KMS-11 (cell line): Measurements from ENCODE around the gene MAP3K10.

Experiments used
- H2AFZ ChIP-seq: fragments of 200-600 bp; sonication (generic); 2 replicates; pipeline ENCODE4 v1.6.1; 2016; ENCODE audit warnings: antibody characterized with exemption, mixed run types, low read depth
- H3K27ac ChIP-seq: fragments of 200-600 bp; sonication (generic); 2 replicates; pipeline ENCODE4 v1.6.1; 2016; ENCODE audit warnings: mild to moderate bottlenecking, mixed run types
- H3K27me3 ChIP-seq: fragments of 200-600 bp; sonication (generic); 2 replicates; pipeline ENCODE4 v1.6.1; 2017; ENCODE audit warnings: mild to moderate bottlenecking, low read depth, mixed run types, moderate library complexity; ENCODE audit not compliant: insufficient read depth
- H3K36me3 ChIP-seq: fragments of 200-600 bp; sonication (generic); 2 replicates; pipeline ENCODE4 v1.6.1; 2017; ENCODE audit warnings: mild to moderate bottlenecking, mixed run types; ENCODE audit not compliant: insufficient read depth
- H3K4me1 ChIP-seq: fragments of 200-600 bp; sonication (generic); 2 replicates; pipeline ENCODE4 v1.6.1; 2016; ENCODE audit warnings: mild to moderate bottlenecking, low read depth, mixed run types; ENCODE audit not compliant: poor library complexity, severe bottlenecking
- H3K4me2 ChIP-seq: fragments of 200-600 bp; sonication (generic); 2 replicates; pipeline ENCODE4 v1.7.0; 2016; ENCODE audit warnings: mild to moderate bottlenecking, mixed run types
- H3K4me3 ChIP-seq: fragments of 200-600 bp; sonication (generic); IDR thresholded peaks from 2 replicates; pipeline ENCODE4 v1.6.1; 2017; ENCODE audit warnings: low read depth, low read length, mixed read lengths; ENCODE audit not compliant: insufficient read depth
- H3K79me2 ChIP-seq: fragments of 200-600 bp; sonication (generic); 2 replicates; pipeline ENCODE4 v1.6.1; 2016; ENCODE audit warnings: low read depth, mixed run types; ENCODE audit not compliant: insufficient read depth
- H3K9ac ChIP-seq: fragments of 200-600 bp; sonication (generic); 2 replicates; pipeline ENCODE4 v1.6.1; 2016; ENCODE audit warnings: mild to moderate bottlenecking, mixed run types
- H4K20me1 ChIP-seq: fragments of 200-600 bp; sonication (generic); 2 replicates; pipeline ENCODE4 v1.6.1; 2016; ENCODE audit warnings: mild to moderate bottlenecking, mixed run types; ENCODE audit not compliant: insufficient read depth
- TF ChIP-seq, protein P1 (sequence below): fragments of 200-600 bp; sonication (generic); conservative IDR thresholded peaks from 2 replicates; pipeline ENCODE4 v1.6.1; 2017; ENCODE audit warnings: low read depth, mild to moderate bottlenecking, antibody characterized with exemption, low read length, moderate library complexity, mixed read lengths

The MAP3K10 gene

DNA sequence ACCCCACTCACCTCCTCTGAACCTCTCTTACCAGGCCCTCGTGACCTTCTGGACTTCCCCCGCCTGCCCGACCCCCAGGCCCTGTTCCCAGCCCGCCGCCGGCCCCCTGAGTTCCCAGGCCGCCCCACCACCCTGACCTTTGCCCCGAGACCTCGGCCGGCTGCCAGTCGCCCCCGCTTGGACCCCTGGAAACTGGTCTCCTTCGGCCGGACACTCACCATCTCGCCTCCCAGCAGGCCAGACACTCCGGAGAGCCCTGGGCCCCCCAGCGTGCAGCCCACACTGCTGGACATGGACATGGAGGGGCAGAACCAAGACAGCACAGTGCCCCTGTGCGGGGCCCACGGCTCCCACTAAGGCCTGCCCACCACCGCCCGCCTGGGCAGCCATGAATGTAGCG lies 23.7 kb downstream of the MAP3K10 start:
- H3K4me1 ChIP-seq: no peaks in the 10 kb centered on the region
- H2AFZ ChIP-seq: no peak overlapping the region
- H4K20me1 ChIP-seq: no peaks in the 10 kb centered on the region
- H3K9ac ChIP-seq: no peak overlapping the region
- H3K27ac ChIP-seq: no peak overlapping the region
- no peak overlapping the region for H3K4me2 ChIP-seq
- TF ChIP-seq, protein P1, sequence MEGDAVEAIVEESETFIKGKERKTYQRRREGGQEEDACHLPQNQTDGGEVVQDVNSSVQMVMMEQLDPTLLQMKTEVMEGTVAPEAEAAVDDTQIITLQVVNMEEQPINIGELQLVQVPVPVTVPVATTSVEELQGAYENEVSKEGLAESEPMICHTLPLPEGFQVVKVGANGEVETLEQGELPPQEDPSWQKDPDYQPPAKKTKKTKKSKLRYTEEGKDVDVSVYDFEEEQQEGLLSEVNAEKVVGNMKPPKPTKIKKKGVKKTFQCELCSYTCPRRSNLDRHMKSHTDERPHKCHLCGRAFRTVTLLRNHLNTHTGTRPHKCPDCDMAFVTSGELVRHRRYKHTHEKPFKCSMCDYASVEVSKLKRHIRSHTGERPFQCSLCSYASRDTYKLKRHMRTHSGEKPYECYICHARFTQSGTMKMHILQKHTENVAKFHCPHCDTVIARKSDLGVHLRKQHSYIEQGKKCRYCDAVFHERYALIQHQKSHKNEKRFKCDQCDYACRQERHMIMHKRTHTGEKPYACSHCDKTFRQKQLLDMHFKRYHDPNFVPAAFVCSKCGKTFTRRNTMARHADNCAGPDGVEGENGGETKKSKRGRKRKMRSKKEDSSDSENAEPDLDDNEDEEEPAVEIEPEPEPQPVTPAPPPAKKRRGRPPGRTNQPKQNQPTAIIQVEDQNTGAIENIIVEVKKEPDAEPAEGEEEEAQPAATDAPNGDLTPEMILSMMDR: no peak
- no peaks in the 10 kb centered on the region; the same call in 1 of the 2 replicates for H3K27me3 ChIP-seq
- no peaks in the 10 kb centered on the region for H3K36me3 ChIP-seq
- no peaks in the 10 kb centered on the region for H3K79me2 ChIP-seq
- no peak overlapping the region for H3K4me3 ChIP-seq

DNA sequence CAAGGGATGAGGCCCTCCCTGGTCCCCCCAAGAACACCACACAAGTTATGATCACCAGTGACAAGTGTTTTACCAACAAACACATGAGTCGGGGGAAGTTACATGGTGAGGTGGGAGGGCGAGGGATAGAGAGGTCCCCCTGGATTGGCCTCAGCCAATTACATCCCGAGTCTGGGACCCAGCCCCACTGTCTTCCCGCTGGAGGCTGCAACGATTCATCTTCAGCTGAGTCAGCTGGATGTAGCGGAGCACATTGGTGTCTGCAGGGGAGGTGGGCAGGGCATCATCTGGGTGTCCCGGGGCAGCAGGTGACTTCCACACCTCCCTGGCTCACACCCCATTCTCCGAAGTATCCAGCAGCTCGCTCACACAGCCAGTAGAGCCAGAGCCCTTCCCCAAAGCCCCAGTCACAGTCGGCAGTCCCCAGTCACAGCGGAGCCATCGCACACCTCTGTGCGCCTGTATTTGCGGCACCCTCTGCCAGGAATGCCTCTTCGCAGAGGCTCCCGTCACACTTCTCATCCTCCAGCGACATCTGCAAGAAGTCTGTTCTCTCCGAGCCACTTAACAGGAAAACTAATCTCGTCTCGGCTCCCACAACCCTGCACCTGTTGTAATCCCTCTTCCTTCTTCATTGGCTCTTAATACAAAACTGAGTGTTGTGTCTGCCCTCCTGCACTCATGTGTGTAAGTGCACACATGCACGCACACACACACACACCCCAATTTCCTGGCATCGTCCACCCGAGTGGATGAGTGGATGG lies 25.0 kb downstream of the MAP3K10 start:
- Histone ChIP-seq H3K4me2 (no peak overlapping the region), H2AFZ (no peak overlapping the region), H3K4me1 (no peaks in the 10 kb centered on the region), H3K36me3 (no peaks in the 10 kb centered on the region), H3K9ac (no peak overlapping the region), H4K20me1 (no peaks in the 10 kb centered on the region), H3K27ac (no peak overlapping the region), H3K27me3 (no peaks in the 10 kb centered on the region; the same call in 1 of the 2 replicates), H3K4me3 (no peak overlapping the region), H3K79me2 (no peaks in the 10 kb centered on the region)
- TF ChIP-seq, protein P1: no peak

DNA sequence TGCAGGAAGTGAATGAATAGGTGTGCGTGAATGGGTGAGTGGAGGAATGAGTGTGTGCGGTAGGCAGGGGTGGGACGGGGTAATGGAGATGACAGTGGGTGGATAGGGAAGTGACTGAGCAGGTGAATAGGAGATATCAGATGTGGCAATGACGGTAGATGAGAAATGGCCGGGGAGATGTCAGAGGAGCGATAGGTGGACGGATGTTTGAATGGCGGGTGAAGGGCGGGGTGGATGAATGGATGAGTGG lies 25.5 kb downstream of the MAP3K10 start:
- no peaks in the 10 kb centered on the region; the same call in 1 of the 2 replicates for H3K27me3 ChIP-seq
- H2AFZ ChIP-seq: no peak overlapping the region
- TF ChIP-seq, protein P1: no peak
- H3K27ac ChIP-seq: no peak overlapping the region
- H3K79me2 ChIP-seq: no peaks in the 10 kb centered on the region
- H3K36me3 ChIP-seq: no peaks in the 10 kb centered on the region
- no peak overlapping the region for H3K4me2 ChIP-seq
- no peaks in the 10 kb centered on the region for H3K4me1 ChIP-seq
- H4K20me1 ChIP-seq: no peaks in the 10 kb centered on the region
- no peak overlapping the region for H3K4me3 ChIP-seq
- no peak overlapping the region for H3K9ac ChIP-seq

DNA sequence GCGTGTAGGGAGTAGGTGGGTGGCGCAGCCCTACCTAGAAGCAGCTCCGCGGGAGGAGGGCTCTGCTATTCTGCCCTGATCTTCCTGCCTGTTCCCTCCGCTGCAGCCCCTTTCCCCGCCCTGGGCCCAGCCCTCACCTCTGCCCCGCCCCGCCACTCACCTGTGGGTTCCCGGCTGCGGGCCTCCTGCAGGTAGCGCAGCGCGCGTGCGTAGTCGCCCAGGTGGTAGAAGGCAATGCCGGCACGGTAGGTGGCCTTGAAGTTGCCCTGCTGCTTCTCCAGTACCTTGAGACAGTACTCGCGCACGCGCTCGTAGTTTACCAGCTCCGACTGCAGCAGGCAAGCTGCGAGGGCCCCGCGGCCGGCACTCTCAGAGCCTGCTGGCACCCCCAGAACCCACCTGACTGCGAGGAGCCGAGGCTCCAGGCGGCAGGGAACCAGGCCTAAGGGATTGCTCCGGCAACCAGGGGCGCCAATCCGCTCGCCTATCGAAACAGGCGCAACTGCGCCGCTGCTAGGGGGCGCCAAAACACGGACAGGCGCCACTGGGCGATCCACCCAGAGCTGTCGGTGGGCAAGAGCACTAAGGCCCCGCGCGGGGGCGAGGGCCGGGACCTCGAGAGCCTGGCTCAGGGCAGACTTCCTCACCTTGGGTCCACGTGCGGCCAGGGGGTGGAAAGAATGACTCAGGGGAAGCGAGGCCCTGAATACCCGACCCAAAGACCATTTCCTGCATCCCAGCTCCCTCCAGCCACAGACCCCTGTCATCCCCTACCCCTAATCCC lies 26.0 kb downstream of the MAP3K10 start:
- H3K4me1 ChIP-seq: no peaks in the 10 kb centered on the region
- H2AFZ ChIP-seq: no peak overlapping the region
- no peaks in the 10 kb centered on the region for H4K20me1 ChIP-seq
- H3K27me3 ChIP-seq: no peaks in the 10 kb centered on the region; the same call in 1 of the 2 replicates
- H3K4me2 ChIP-seq: no peak overlapping the region
- TF ChIP-seq, protein P1: no peak
- H3K4me3 ChIP-seq: no peak overlapping the region
- H3K36me3 ChIP-seq: no peaks in the 10 kb centered on the region
- H3K9ac ChIP-seq: no peak overlapping the region
- no peak overlapping the region for H3K27ac ChIP-seq
- no peaks in the 10 kb centered on the region for H3K79me2 ChIP-seq
